ENCODE measurements around the gene PHOX2B.

Gene PHOX2B

GRCh38 chr4:41748571-41749475 is at the start of gene PHOX2B:
TSS of gene PHOX2B (minus strand) at chr4:41748725. CDS start at chr4:41748610, 115 bp downstream.
- no peak within 1 kb of the TSS for H3K9ac ChIP-seq (ENCODE audit: low read depth, low read length)
- no peaks in the 10 kb centered on the region for H3K36me3 ChIP-seq (ENCODE audit: control insufficient read depth, insufficient read depth, low read length)
- peak within 1 kb of the TSS; percentile 13 for H3K4me3 ChIP-seq (ENCODE audit: low read depth, low read length)
- H3K9me3 ChIP-seq (ENCODE audit: control insufficient read depth, insufficient read depth, low read length), result no peaks in the 10 kb centered on the region
- H3K4me1 ChIP-seq (ENCODE audit: control insufficient read depth, insufficient read depth, low read length), result peaks cover 13% of the 10 kb centered on the region
- peaks cover 97% of the 10 kb centered on the region for H3K27me3 ChIP-seq (ENCODE audit: control insufficient read depth, insufficient read depth, low read length)

- H3K9ac ChIP-seq (ENCODE audit: low read depth, low read length), result no peak overlapping the region
- peaks cover 14% of the 10 kb centered on the region for H3K4me1 ChIP-seq (ENCODE audit: control insufficient read depth, insufficient read depth, low read length)
- H3K27me3 ChIP-seq (ENCODE audit: control insufficient read depth, insufficient read depth, low read length), result no peaks in the 10 kb centered on the region
- no peaks in the 10 kb centered on the region for H3K9me3 ChIP-seq (ENCODE audit: control insufficient read depth, insufficient read depth, low read length)
- H3K36me3 ChIP-seq (ENCODE audit: control insufficient read depth, insufficient read depth, low read length), result no peaks in the 10 kb centered on the region
- H3K4me3 ChIP-seq (ENCODE audit: low read depth, low read length), result no peak overlapping the region
These were observed 48.7 kb upstream of the PHOX2B start for GRCh38 chr4:41797260-41797659.

GRCh38 chr4:41796545-41797210 is 48.2 kb upstream of the PHOX2B start:
- Histone ChIP-seq H3K36me3 (ENCODE audit: control insufficient read depth, insufficient read depth, low read length) (no peaks in the 10 kb centered on the region), H3K4me1 (ENCODE audit: control insufficient read depth, insufficient read depth, low read length) (peaks cover 14% of the 10 kb centered on the region), H3K4me3 (ENCODE audit: low read depth, low read length) (peak overlapping the region; percentile 4), H3K27me3 (ENCODE audit: control insufficient read depth, insufficient read depth, low read length) (no peaks in the 10 kb centered on the region), H3K9me3 (ENCODE audit: control insufficient read depth, insufficient read depth, low read length) (no peaks in the 10 kb centered on the region), H3K9ac (ENCODE audit: low read depth, low read length) (no peak overlapping the region)

GRCh38 chr4:41795796-41796385 is 47.4 kb upstream of the PHOX2B start:
- no peak overlapping the region for H3K4me3 ChIP-seq (ENCODE audit: low read depth, low read length)
- no peaks in the 10 kb centered on the region for H3K9me3 ChIP-seq (ENCODE audit: control insufficient read depth, insufficient read depth, low read length)
- H3K36me3 ChIP-seq (ENCODE audit: control insufficient read depth, insufficient read depth, low read length), result no peaks in the 10 kb centered on the region
- H3K4me1 ChIP-seq (ENCODE audit: control insufficient read depth, insufficient read depth, low read length), result peaks cover 14% of the 10 kb centered on the region
- H3K9ac ChIP-seq (ENCODE audit: low read depth, low read length), result no peak overlapping the region
- no peaks in the 10 kb centered on the region for H3K27me3 ChIP-seq (ENCODE audit: control insufficient read depth, insufficient read depth, low read length)

GRCh38 chr4:41792166-41792565 is 43.6 kb upstream of the PHOX2B start:
- Histone ChIP-seq H3K9ac (ENCODE audit: low read depth, low read length) (no peak overlapping the region), H3K4me1 (ENCODE audit: control insufficient read depth, insufficient read depth, low read length) (peaks cover 13% of the 10 kb centered on the region)

GRCh38 chr4:41791557-41791956 is 43.0 kb upstream of the PHOX2B start:
- Histone ChIP-seq H3K9me3 (ENCODE audit: control insufficient read depth, insufficient read depth, low read length) (no peaks in the 10 kb centered on the region), H3K27me3 (ENCODE audit: control insufficient read depth, insufficient read depth, low read length) (no peaks in the 10 kb centered on the region), H3K36me3 (ENCODE audit: control insufficient read depth, insufficient read depth, low read length) (no peaks in the 10 kb centered on the region), H3K4me1 (ENCODE audit: control insufficient read depth, insufficient read depth, low read length) (peaks cover 7% of the 10 kb centered on the region), H3K4me3 (ENCODE audit: low read depth, low read length) (no peak overlapping the region), H3K9ac (ENCODE audit: low read depth, low read length) (no peak overlapping the region)

More at GRCh38 chr4:41792166-41792565, 43.6 kb upstream of the PHOX2B start:
- Histone ChIP-seq H3K9me3 (ENCODE audit: control insufficient read depth, insufficient read depth, low read length) (no peaks in the 10 kb centered on the region), H3K36me3 (ENCODE audit: control insufficient read depth, insufficient read depth, low read length) (no peaks in the 10 kb centered on the region), H3K27me3 (ENCODE audit: control insufficient read depth, insufficient read depth, low read length) (no peaks in the 10 kb centered on the region), H3K4me3 (ENCODE audit: low read depth, low read length) (no peak overlapping the region)

- no peaks in the 10 kb centered on the region for H3K36me3 ChIP-seq (ENCODE audit: control insufficient read depth, insufficient read depth, low read length)
- no peaks in the 10 kb centered on the region for H3K27me3 ChIP-seq (ENCODE audit: control insufficient read depth, insufficient read depth, low read length)
These were observed 39.4 kb upstream of the PHOX2B start for GRCh38 chr4:41787931-41788330.

GRCh38 chr4:41785665-41786064 is 37.1 kb upstream of the PHOX2B start:
- H3K9ac ChIP-seq (ENCODE audit: low read depth, low read length), result no peak overlapping the region
- no peaks in the 10 kb centered on the region for H3K4me1 ChIP-seq (ENCODE audit: control insufficient read depth, insufficient read depth, low read length)
- no peaks in the 10 kb centered on the region for H3K27me3 ChIP-seq (ENCODE audit: control insufficient read depth, insufficient read depth, low read length)
- H3K36me3 ChIP-seq (ENCODE audit: control insufficient read depth, insufficient read depth, low read length), result no peaks in the 10 kb centered on the region
- H3K4me3 ChIP-seq (ENCODE audit: low read depth, low read length), result no peak overlapping the region
- no peaks in the 10 kb centered on the region for H3K9me3 ChIP-seq (ENCODE audit: control insufficient read depth, insufficient read depth, low read length)

More at GRCh38 chr4:41787931-41788330, 39.4 kb upstream of the PHOX2B start:
- Histone ChIP-seq H3K9ac (ENCODE audit: low read depth, low read length) (no peak overlapping the region), H3K9me3 (ENCODE audit: control insufficient read depth, insufficient read depth, low read length) (no peaks in the 10 kb centered on the region), H3K4me1 (ENCODE audit: control insufficient read depth, insufficient read depth, low read length) (no peaks in the 10 kb centered on the region), H3K4me3 (ENCODE audit: low read depth, low read length) (no peak overlapping the region)

GRCh38 chr4:41784191-41784979 is 35.9 kb upstream of the PHOX2B start:
- Histone ChIP-seq H3K9me3 (ENCODE audit: control insufficient read depth, insufficient read depth, low read length) (no peaks in the 10 kb centered on the region), H3K36me3 (ENCODE audit: control insufficient read depth, insufficient read depth, low read length) (no peaks in the 10 kb centered on the region), H3K4me3 (ENCODE audit: low read depth, low read length) (no peak overlapping the region), H3K4me1 (ENCODE audit: control insufficient read depth, insufficient read depth, low read length) (no peaks in the 10 kb centered on the region), H3K9ac (ENCODE audit: low read depth, low read length) (no peak overlapping the region), H3K27me3 (ENCODE audit: control insufficient read depth, insufficient read depth, low read length) (no peaks in the 10 kb centered on the region)

GRCh38 chr4:41776466-41776865 is 27.9 kb upstream of the PHOX2B start:
- Histone ChIP-seq H3K27me3 (ENCODE audit: control insufficient read depth, insufficient read depth, low read length) (peaks cover 2% of the 10 kb centered on the region), H3K9me3 (ENCODE audit: control insufficient read depth, insufficient read depth, low read length) (no peaks in the 10 kb centered on the region), H3K4me3 (ENCODE audit: low read depth, low read length) (no peak overlapping the region), H3K4me1 (ENCODE audit: control insufficient read depth, insufficient read depth, low read length) (no peaks in the 10 kb centered on the region), H3K9ac (ENCODE audit: low read depth, low read length) (no peak overlapping the region), H3K36me3 (ENCODE audit: control insufficient read depth, insufficient read depth, low read length) (no peaks in the 10 kb centered on the region)

- Histone ChIP-seq H3K9me3 (ENCODE audit: control insufficient read depth, insufficient read depth, low read length) (no peaks in the 10 kb centered on the region), H3K4me3 (ENCODE audit: low read depth, low read length) (no peak overlapping the region), H3K36me3 (ENCODE audit: control insufficient read depth, insufficient read depth, low read length) (no peaks in the 10 kb centered on the region), H3K27me3 (ENCODE audit: control insufficient read depth, insufficient read depth, low read length) (peaks cover 32% of the 10 kb centered on the region), H3K9ac (ENCODE audit: low read depth, low read length) (no peak overlapping the region), H3K4me1 (ENCODE audit: control insufficient read depth, insufficient read depth, low read length) (no peaks in the 10 kb centered on the region)
These were observed 15.2 kb upstream of the PHOX2B start for GRCh38 chr4:41763729-41764128.

Data from iPS-15b (cell line).